Subcutaneous abdominal adipose tissue (tissue), 5 donors: ENCODE data around the gene ARL15.

Source experiments
- H3K27ac ChIP-seq: one replicate; pipeline ENCODE4 v1.7.0; 2013; ENCODE audit warnings: low read depth, mild to moderate bottlenecking, inconsistent platforms, low read length, moderate library complexity
- H3K27me3 ChIP-seq, 5 donors: one replicate each; pipeline ENCODE4 v1.7.0; 2013; ENCODE audit warnings: low read length in 5 of 5, inconsistent platforms in 1 of 5; ENCODE audit not compliant: control insufficient read depth in 5 of 5, insufficient read depth in 4 of 5
- H3K36me3 ChIP-seq, 5 donors: one replicate each; pipeline ENCODE4 v1.7.0; 2013; ENCODE audit warnings: low read length in 5 of 5; ENCODE audit not compliant: control insufficient read depth in 5 of 5, insufficient read depth in 5 of 5
- H3K4me1 ChIP-seq, 5 donors: one replicate each; pipeline ENCODE4 v1.7.0; 2013; ENCODE audit warnings: low read length in 5 of 5, mild to moderate bottlenecking in 3 of 5, moderate library complexity in 1 of 5; ENCODE audit not compliant: control insufficient read depth in 5 of 5, insufficient read depth in 5 of 5
- H3K4me3 ChIP-seq, 5 donors: one replicate each; pipeline ENCODE4 v1.7.0; 2013; ENCODE audit warnings: low read length in 5 of 5, low read depth in 1 of 5
- H3K9ac ChIP-seq, 5 donors: one replicate each; pipeline ENCODE4 v1.7.0; 2013; ENCODE audit warnings: low read length in 5 of 5, mild to moderate bottlenecking in 4 of 5, moderate library complexity in 3 of 5
- H3K9me3 ChIP-seq, 5 donors: one replicate each; pipeline ENCODE4 v1.7.0; 2013; ENCODE audit warnings: low read length in 5 of 5; ENCODE audit not compliant: control insufficient read depth in 5 of 5
- donor health status: healthy.
- donor health status: healthy.
- donor health status: healthy.
- donor health status: healthy.
- donor health status: healthy.

Gene ARL15

DNA sequence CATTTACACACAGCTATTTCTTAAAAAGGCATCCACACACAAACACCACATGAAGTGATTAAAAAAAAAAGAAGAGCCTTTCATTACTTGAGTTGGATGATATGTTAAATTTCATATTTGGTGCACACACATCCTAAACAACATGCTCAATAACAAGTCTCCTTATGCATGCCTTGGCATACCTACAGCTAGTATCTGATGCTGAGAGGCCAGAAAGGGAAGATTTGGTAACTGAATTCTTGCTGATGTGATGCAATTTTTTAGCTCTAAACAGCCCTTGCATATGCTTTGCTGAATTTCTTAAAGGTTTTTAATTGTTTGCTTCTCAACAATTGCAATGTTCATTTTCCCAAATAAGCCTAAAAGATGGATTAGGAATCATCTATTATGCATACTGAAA lies 338.8 kb downstream of the ARL15 start:
- Histone ChIP-seq H3K27ac (no peak overlapping the region), H3K9me3 (no peaks in the 10 kb centered on the region), H3K36me3 (no peaks in the 10 kb centered on the region), H3K4me3 (no peak overlapping the region), H3K9ac (no peak overlapping the region), H3K4me1 (peaks cover 0 to 4% (median 0%) of the 10 kb centered on the region in 5 donors), H3K27me3 (no peaks in the 10 kb centered on the region)

- Histone ChIP-seq H3K27me3 (no peaks in the 10 kb centered on the region), H3K4me1 (peaks cover 0 to 4% (median 0%) of the 10 kb centered on the region in 5 donors), H3K36me3 (no peaks in the 10 kb centered on the region), H3K9me3 (no peaks in the 10 kb centered on the region), H3K4me3 (no peak overlapping the region), H3K9ac (no peak overlapping the region), H3K27ac (no peak overlapping the region)
These were observed 339.2 kb downstream of the ARL15 start for GRCh38 chr5:53971131-53971530.

- no peak overlapping the region for H3K9ac ChIP-seq
- no peak overlapping the region for H3K27ac ChIP-seq
- no peak overlapping the region for H3K4me3 ChIP-seq
These were observed 339.9 kb downstream of the ARL15 start for GRCh38 chr5:53970475-53970874.

GRCh38 chr5:53969176-53969730 lies 341.1 kb downstream of the ARL15 start:
- peaks cover 0 to 4% (median 0%) of the 10 kb centered on the region in 5 donors for H3K4me1 ChIP-seq
- no peaks in the 10 kb centered on the region for H3K36me3 ChIP-seq
- no peaks in the 10 kb centered on the region for H3K9me3 ChIP-seq
- H3K9ac ChIP-seq: no peak overlapping the region
- no peak overlapping the region for H3K27ac ChIP-seq
- no peaks in the 10 kb centered on the region for H3K27me3 ChIP-seq
- H3K4me3 ChIP-seq: no peak overlapping the region

More at GRCh38 chr5:53970475-53970874, 339.9 kb downstream of the ARL15 start:
- Histone ChIP-seq H3K27me3 (no peaks in the 10 kb centered on the region), H3K36me3 (no peaks in the 10 kb centered on the region), H3K9me3 (no peaks in the 10 kb centered on the region), H3K4me1 (peaks cover 0 to 4% (median 0%) of the 10 kb centered on the region in 5 donors)

GRCh38 chr5:53965459-53965858 lies 344.9 kb downstream of the ARL15 start:
- Histone ChIP-seq H3K9me3 (no peaks in the 10 kb centered on the region), H3K9ac (no peak overlapping the region), H3K36me3 (no peaks in the 10 kb centered on the region), H3K27me3 (no peaks in the 10 kb centered on the region), H3K27ac (no peak overlapping the region), H3K4me3 (no peak overlapping the region), H3K4me1 (no peaks in the 10 kb centered on the region)

GRCh38 chr5:53963958-53964357 lies 346.4 kb downstream of the ARL15 start:
- Histone ChIP-seq H3K4me3 (no peak overlapping the region), H3K36me3 (no peaks in the 10 kb centered on the region), H3K27ac (no peak overlapping the region), H3K27me3 (no peaks in the 10 kb centered on the region), H3K9ac (no peak overlapping the region), H3K9me3 (peaks cover 0 to 4% (median 0%) of the 10 kb centered on the region in 5 donors), H3K4me1 (no peaks in the 10 kb centered on the region)

GRCh38 chr5:53962306-53962705 lies 348.1 kb downstream of the ARL15 start:
- Histone ChIP-seq H3K9ac (no peak overlapping the region), H3K9me3 (peaks cover 0 to 10% (median 4%) of the 10 kb centered on the region in 5 donors), H3K4me1 (no peaks in the 10 kb centered on the region), H3K27ac (no peak overlapping the region), H3K36me3 (no peaks in the 10 kb centered on the region), H3K4me3 (no peak overlapping the region), H3K27me3 (no peaks in the 10 kb centered on the region)

GRCh38 chr5:53956632-53957031 lies 353.7 kb downstream of the ARL15 start:
- Histone ChIP-seq H3K27ac (no peak overlapping the region), H3K27me3 (no peaks in the 10 kb centered on the region), H3K36me3 (peaks cover 0 to 2% (median 0%) of the 10 kb centered on the region in 5 donors), H3K9ac (no peak overlapping the region), H3K4me3 (no peak overlapping the region), H3K4me1 (no peaks in the 10 kb centered on the region), H3K9me3 (peaks cover 0 to 12% (median 7%) of the 10 kb centered on the region in 5 donors)

- no peak overlapping the region for H3K9ac ChIP-seq
- no peaks in the 10 kb centered on the region for H3K27me3 ChIP-seq
- H3K36me3 ChIP-seq: peaks cover 0 to 2% (median 0%) of the 10 kb centered on the region in 5 donors
- H3K4me1 ChIP-seq: no peaks in the 10 kb centered on the region
- H3K9me3 ChIP-seq: peaks cover 0 to 12% (median 7%) of the 10 kb centered on the region in 5 donors
- no peak overlapping the region for H3K27ac ChIP-seq
- H3K4me3 ChIP-seq: no peak overlapping the region
These were observed 354.2 kb downstream of the ARL15 start for GRCh38 chr5:53956196-53956595.

- Histone ChIP-seq H3K27me3 (no peaks in the 10 kb centered on the region), H3K36me3 (peaks cover 0 to 2% (median 0%) of the 10 kb centered on the region in 5 donors), H3K27ac (no peak overlapping the region), H3K4me3 (no peak overlapping the region), H3K4me1 (no peaks in the 10 kb centered on the region), H3K9me3 (peaks cover 0 to 2% (median 0%) of the 10 kb centered on the region in 5 donors), H3K9ac (no peak overlapping the region)
These were observed 359.8 kb downstream of the ARL15 start for GRCh38 chr5:53950621-53951020.
